ENCODE measurements around the gene S100A12. TPM values are rescaled to one million over a fixed set of nuclear protein-coding genes. Genes with fewer than 3 reads are reported as not detected.

The S100A12 gene
- total RNA-seq, 2 experiments from 2014 or later = not detected

DNA sequence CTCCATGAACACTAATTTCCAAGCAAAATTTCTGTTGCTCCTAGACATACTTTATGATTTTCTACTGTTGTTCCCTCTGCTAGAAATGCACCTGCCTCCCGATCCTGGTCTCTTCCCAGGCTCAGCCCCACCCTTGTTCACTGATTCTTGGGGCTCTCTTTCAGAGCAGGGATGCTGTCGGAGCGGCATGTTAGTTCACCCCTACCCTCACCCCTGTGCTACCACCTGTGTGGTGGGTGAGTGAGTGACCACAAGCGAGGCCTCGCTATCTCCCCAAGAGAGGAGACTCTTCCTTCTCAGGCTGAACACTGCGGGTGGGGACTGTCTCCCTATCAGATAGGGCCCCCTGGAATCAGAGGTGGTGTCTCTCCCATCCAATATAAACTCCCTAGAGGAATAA, 20.4 kb upstream of the S100A12 start:
- peaks cover 10% of the 10 kb centered on the region for H3K27me3 Mint-ChIP-seq
- ATAC-seq (no peak), DNase-seq (no peak)
- H3K36me3 Mint-ChIP-seq (ENCODE audit: low read depth) = no peaks in the 10 kb centered on the region
- H3K27ac Mint-ChIP-seq = no peak overlapping the region
- POLR2A ChIA-PET = no interaction called here
- intact Hi-C loops (cut with DNase I, micrococcal nuclease) = no loop called here
- no peaks in the 10 kb centered on the region for H3K4me1 Mint-ChIP-seq
- CTCF ChIA-PET = interaction anchor here (2.4 kb wide), 1 partner anchor 99 kb away, joined by 9 read pairs; no protein-coding TSS in a partner anchor
- H3K4me3 Mint-ChIP-seq = no peak overlapping the region
- no peaks in the 10 kb centered on the region for H3K9me3 Mint-ChIP-seq (ENCODE audit: low read depth)

- Mint-ChIP-seq H3K4me3 (no peak overlapping the region), H3K36me3 (ENCODE audit: low read depth) (no peaks in the 10 kb centered on the region), H3K9me3 (ENCODE audit: low read depth) (no peaks in the 10 kb centered on the region), H3K27me3 (peaks cover 10% of the 10 kb centered on the region), H3K4me1 (no peaks in the 10 kb centered on the region), H3K27ac (no peak overlapping the region)
- ATAC-seq = no peak
- intact Hi-C loops (cut with DNase I, micrococcal nuclease) = no loop called here
- ChIA-PET CTCF (interaction anchor here (2.4 kb wide), 1 partner anchor 100 kb away, joined by 9 read pairs; no protein-coding TSS in a partner anchor), POLR2A (no interaction called here)
- no peak for DNase-seq
Observed at GRCh38 chr1:153395136-153395685, 19.8 kb upstream of the S100A12 start.

DNA sequence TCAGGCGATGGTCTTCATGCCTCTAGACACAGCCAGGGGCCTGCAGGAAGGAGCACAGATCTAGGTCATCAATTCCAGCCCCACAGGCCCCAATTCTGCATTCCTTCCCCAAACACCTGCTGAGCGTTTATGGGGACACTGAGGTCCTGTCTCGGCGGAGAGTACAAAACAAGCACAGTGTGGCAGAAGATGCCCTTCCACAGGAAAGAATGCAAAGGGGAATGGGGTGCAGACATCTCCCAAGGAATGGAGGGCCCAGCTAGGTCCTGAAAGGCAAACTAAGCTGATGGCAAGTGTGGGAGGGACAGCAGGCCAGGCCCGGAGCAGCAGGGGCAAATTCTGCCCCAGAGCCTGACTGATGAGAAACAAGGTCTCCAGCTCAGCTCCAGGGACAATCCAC, 19.0 kb upstream of the S100A12 start:
- intact Hi-C loops (cut with DNase I, micrococcal nuclease) = no loop called here
- H3K27ac Mint-ChIP-seq = no peak overlapping the region
- no peak for DNase-seq
- H3K4me3 Mint-ChIP-seq = no peak overlapping the region
- no peaks in the 10 kb centered on the region for H3K36me3 Mint-ChIP-seq (ENCODE audit: low read depth)
- ChIA-PET CTCF (interaction anchor here (0.6 to 2.4 kb wide), 2 partner anchors 88 to 100 kb away, joined by 3 to 9 read pairs; no protein-coding TSS in a partner anchor), POLR2A (no interaction called here)
- no peak for ATAC-seq
- H3K9me3 Mint-ChIP-seq (ENCODE audit: low read depth) = no peaks in the 10 kb centered on the region
- H3K27me3 Mint-ChIP-seq = peaks cover 11% of the 10 kb centered on the region
- H3K4me1 Mint-ChIP-seq = no peaks in the 10 kb centered on the region

DNA sequence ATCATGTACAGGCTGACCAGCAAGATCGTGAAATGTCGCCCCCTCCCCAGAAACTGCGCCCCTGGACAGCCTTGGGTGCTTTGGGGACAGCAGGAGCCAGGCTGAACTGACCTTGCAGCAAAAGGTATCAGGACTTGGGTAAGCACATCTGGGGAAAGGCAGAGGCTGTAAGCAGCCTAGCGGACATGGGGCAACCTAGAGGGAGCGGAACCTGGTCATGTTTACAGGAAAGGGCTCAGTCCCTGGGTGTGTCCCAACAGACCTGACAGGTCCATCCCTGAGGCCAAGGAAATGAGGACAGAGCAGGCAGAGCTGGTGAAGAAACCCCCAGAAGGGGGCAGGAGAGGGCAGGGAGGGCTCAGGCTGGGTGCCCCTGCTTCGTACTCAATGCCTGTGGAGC, 18.5 kb upstream of the S100A12 start:
- DNase-seq = no peak
- POLR2A ChIA-PET = no interaction called here

GRCh38 chr1:153392822-153393221, 17.4 kb upstream of the S100A12 start:
- intact Hi-C loops (cut with DNase I, micrococcal nuclease) = no loop called here
- Mint-ChIP-seq H3K4me3 (no peak overlapping the region), H3K36me3 (ENCODE audit: low read depth) (no peaks in the 10 kb centered on the region), H3K27me3 (peaks cover 10% of the 10 kb centered on the region), H3K9me3 (ENCODE audit: low read depth) (no peaks in the 10 kb centered on the region), H3K27ac (no peak overlapping the region), H3K4me1 (no peaks in the 10 kb centered on the region)
- DNase-seq (no peak), ATAC-seq (no peak)
- ChIA-PET CTCF (interaction anchor here (1.4 kb wide), 2 partner anchors 10 to 102 kb away, joined by 3 to 4 read pairs; no protein-coding TSS in a partner anchor), POLR2A (no interaction called here)

More for the DNA sequence above, 18.5 kb upstream of the S100A12 start:
- ATAC-seq = no peak
- Mint-ChIP-seq H3K9me3 (ENCODE audit: low read depth) (no peaks in the 10 kb centered on the region), H3K27me3 (peaks cover 11% of the 10 kb centered on the region), H3K4me1 (no peaks in the 10 kb centered on the region), H3K36me3 (ENCODE audit: low read depth) (no peaks in the 10 kb centered on the region), H3K27ac (no peak overlapping the region), H3K4me3 (no peak overlapping the region)
- intact Hi-C loops (cut with DNase I, micrococcal nuclease) = no loop called here
- CTCF ChIA-PET = no interaction called here

DNA sequence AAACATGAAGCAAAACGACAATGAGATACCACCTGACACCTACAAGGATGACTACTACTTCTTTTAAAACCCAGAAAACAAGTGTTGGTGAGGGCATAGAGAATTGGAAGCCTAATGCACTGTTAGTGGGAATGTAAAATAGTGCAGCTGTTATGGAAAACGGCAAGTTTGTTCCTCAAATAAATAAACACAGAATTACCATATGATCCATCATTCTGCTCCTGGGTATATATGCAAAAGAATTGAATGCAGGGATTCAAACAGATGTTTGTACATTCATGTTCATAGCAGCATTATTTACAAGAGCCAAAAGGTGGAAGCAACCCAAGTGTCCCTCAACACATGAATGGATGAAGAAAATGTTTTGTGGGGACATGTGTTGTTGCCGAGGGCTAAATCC, 16.8 kb upstream of the S100A12 start:
- H3K4me1 Mint-ChIP-seq = no peaks in the 10 kb centered on the region
- no peak for ATAC-seq
- DNase-seq = no peak
- no peaks in the 10 kb centered on the region for H3K9me3 Mint-ChIP-seq (ENCODE audit: low read depth)
- H3K4me3 Mint-ChIP-seq = no peak overlapping the region
- H3K27me3 Mint-ChIP-seq = peaks cover 10% of the 10 kb centered on the region
- intact Hi-C loops (cut with DNase I, micrococcal nuclease) = no loop called here
- H3K36me3 Mint-ChIP-seq (ENCODE audit: low read depth) = no peaks in the 10 kb centered on the region
- CTCF ChIA-PET = interaction anchor here (1.4 kb wide), 2 partner anchors 10 to 102 kb away, joined by 3 to 4 read pairs; no protein-coding TSS in a partner anchor
- POLR2A ChIA-PET = no interaction called here
- no peak overlapping the region for H3K27ac Mint-ChIP-seq

GRCh38 chr1:153390938-153391710, 15.7 kb upstream of the S100A12 start, which contains the start of gene S100A8:
Gene S100A8 (minus strand): TSS chr1:153391073. CDS start chr1:153390535, 538 bp downstream.
- Mint-ChIP-seq H3K36me3 (ENCODE audit: low read depth) (no peaks in the 10 kb centered on the region), H3K4me1 (no peaks in the 10 kb centered on the region), H3K27me3 (peaks cover 10% of the 10 kb centered on the region), H3K4me3 (no peak within 1 kb of the TSS), H3K9me3 (ENCODE audit: low read depth) (no peaks in the 10 kb centered on the region), H3K27ac (no peak within 1 kb of the TSS)
- ATAC-seq (no peak), DNase-seq (no peak)
- CTCF ChIA-PET = interaction anchor here (0.6 kb wide), 1 partner anchor 103 kb away, joined by 3 read pairs; no protein-coding TSS in a partner anchor
- POLR2A ChIA-PET = no interaction called here
- intact Hi-C loops (cut with DNase I, micrococcal nuclease) = no loop called here

DNA sequence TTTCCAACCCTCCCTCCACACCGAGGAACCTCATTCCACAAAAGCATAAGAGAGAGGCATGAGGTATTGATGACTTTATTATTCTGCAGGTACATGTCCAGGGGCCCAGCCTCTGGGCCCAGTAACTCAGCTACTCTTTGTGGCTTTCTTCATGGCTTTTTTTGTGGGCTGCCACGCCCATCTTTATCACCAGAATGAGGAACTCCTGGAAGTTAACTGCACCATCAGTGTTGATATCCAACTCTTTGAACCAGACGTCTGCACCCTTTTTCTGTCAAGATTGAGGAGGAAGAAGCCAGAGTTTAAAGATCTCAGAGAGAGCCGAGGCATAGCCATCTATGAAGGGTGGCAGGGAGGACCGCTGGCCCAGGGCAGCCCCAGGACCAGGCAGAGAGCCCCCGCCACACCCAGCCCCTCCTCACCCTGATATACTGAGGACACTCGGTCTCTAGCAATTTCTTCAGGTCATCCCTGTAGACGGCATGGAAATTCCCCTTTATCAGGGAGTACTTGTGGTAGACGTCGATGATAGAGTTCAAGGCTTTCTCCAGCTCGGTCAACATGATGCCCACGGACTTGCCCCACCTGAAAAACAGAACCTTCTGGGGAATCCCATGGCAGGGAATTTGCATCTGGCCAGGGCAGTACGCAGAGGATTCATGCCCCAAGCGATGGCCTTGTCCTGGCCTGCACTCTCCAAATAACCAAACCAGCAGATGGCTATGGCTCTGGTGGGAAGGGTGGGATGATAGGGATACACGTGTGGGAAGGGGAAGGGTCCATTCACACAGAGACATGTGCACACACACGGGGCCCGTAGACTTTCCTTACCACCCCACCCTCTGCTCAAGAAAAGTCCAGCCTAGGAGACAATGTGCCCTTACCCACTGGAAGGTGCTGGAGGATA, 14.8 kb upstream of the S100A12 start:
- no peak overlapping the region for H3K27ac Mint-ChIP-seq
- DNase-seq (no peak), ATAC-seq (no peak)
- no peaks in the 10 kb centered on the region for H3K36me3 Mint-ChIP-seq (ENCODE audit: low read depth)
- H3K4me3 Mint-ChIP-seq = no peak overlapping the region
- no peaks in the 10 kb centered on the region for H3K9me3 Mint-ChIP-seq (ENCODE audit: low read depth)
- POLR2A ChIA-PET = no interaction called here
- CTCF ChIA-PET = no interaction called here
- intact Hi-C loops (cut with DNase I, micrococcal nuclease) = no loop called here
- H3K4me1 Mint-ChIP-seq = no peaks in the 10 kb centered on the region
- peaks cover 10% of the 10 kb centered on the region for H3K27me3 Mint-ChIP-seq

- H3K4me1 Mint-ChIP-seq = no peaks in the 10 kb centered on the region
- peaks cover 8% of the 10 kb centered on the region for H3K27me3 Mint-ChIP-seq
- no peak overlapping the region for H3K27ac Mint-ChIP-seq
- intact Hi-C loops (cut with DNase I, micrococcal nuclease) = no loop called here
- H3K9me3 Mint-ChIP-seq (ENCODE audit: low read depth) = no peaks in the 10 kb centered on the region
- ATAC-seq (no peak), DNase-seq (no peak)
- CTCF ChIA-PET = no interaction called here
- POLR2A ChIA-PET = no interaction called here
- no peaks in the 10 kb centered on the region for H3K36me3 Mint-ChIP-seq (ENCODE audit: low read depth)
- H3K4me3 Mint-ChIP-seq = no peak overlapping the region
Observed at GRCh38 chr1:153389401-153389800, 14.0 kb upstream of the S100A12 start.

GRCh38 chr1:153387785-153388184, 12.4 kb upstream of the S100A12 start:
- no peak overlapping the region for H3K4me3 Mint-ChIP-seq
- no peak overlapping the region for H3K27ac Mint-ChIP-seq
- no peaks in the 10 kb centered on the region for H3K36me3 Mint-ChIP-seq (ENCODE audit: low read depth)
- POLR2A ChIA-PET = no interaction called here
- DNase-seq (no peak), ATAC-seq (no peak)
- intact Hi-C loops (cut with DNase I, micrococcal nuclease) = no loop called here
- H3K9me3 Mint-ChIP-seq (ENCODE audit: low read depth) = no peaks in the 10 kb centered on the region
- H3K27me3 Mint-ChIP-seq = peaks cover 2% of the 10 kb centered on the region
- no peaks in the 10 kb centered on the region for H3K4me1 Mint-ChIP-seq
- CTCF ChIA-PET = no interaction called here

GRCh38 chr1:153387001-153387400, 11.6 kb upstream of the S100A12 start:
- Mint-ChIP-seq H3K9me3 (ENCODE audit: low read depth) (no peaks in the 10 kb centered on the region), H3K36me3 (ENCODE audit: low read depth) (no peaks in the 10 kb centered on the region), H3K27me3 (peaks cover 7% of the 10 kb centered on the region), H3K27ac (no peak overlapping the region), H3K4me1 (no peaks in the 10 kb centered on the region), H3K4me3 (no peak overlapping the region)
- POLR2A ChIA-PET = no interaction called here
- no peak for ATAC-seq
- CTCF ChIA-PET = interaction anchor here (0.6 to 0.7 kb wide), 2 partner anchors 35 to 57 kb away, joined by 3 read pairs; no protein-coding TSS in a partner anchor
- DNase-seq = no peak
- intact Hi-C loops (cut with DNase I, micrococcal nuclease) = no loop called here
